Mesenchymal stem cell (in vitro differentiated cells and primary cell): ENCODE measurements around the gene CD55.
A peak's percentile ranks its signal among the peaks of the same experiment; 100 is the strongest.

ENCODE experiments used
- DNase-seq: peaks from one replicate; pipeline ENCODE4 v3.0.0-alpha.2; 2013
- H2AFZ ChIP-seq: one replicate; pipeline ENCODE4 v1.6.1; 2013; ENCODE audit warnings: low read depth, mild to moderate bottlenecking, control low read depth, inconsistent platforms, low read length, moderate library complexity
- H2AK5ac ChIP-seq: 2 replicates; pipeline ENCODE4 v1.6.1; 2013; ENCODE audit warnings: low read length, moderate library complexity, mild to moderate bottlenecking, inconsistent platforms; ENCODE audit not compliant: severe bottlenecking
- H2BK120ac ChIP-seq: one replicate; pipeline ENCODE4 v1.6.1; 2013; ENCODE audit warnings: low read depth, mild to moderate bottlenecking, inconsistent platforms, low read length, moderate library complexity
- H2BK12ac ChIP-seq, 2 experiments: one replicate each; pipeline ENCODE4 v1.6.1; 2013; ENCODE audit warnings: inconsistent platforms in 2 of 2, low read length in 2 of 2, mild to moderate bottlenecking in 2 of 2, moderate library complexity in 2 of 2, control low read depth in 1 of 2
- H2BK15ac ChIP-seq: one replicate; pipeline ENCODE4 v1.6.1; 2013; ENCODE audit warnings: mild to moderate bottlenecking, low read depth, inconsistent platforms; ENCODE audit not compliant: poor library complexity, severe bottlenecking
- H2BK5ac ChIP-seq: 2 replicates; pipeline ENCODE4 v1.6.1; 2013; ENCODE audit warnings: low read depth, mild to moderate bottlenecking, low read length, control low read depth, inconsistent platforms; ENCODE audit not compliant: poor library complexity, severe bottlenecking
- H3K14ac ChIP-seq, 2 experiments: one replicate each; pipeline ENCODE4 v1.6.1; 2013; ENCODE audit warnings: inconsistent platforms in 2 of 2, low read length in 2 of 2, control low read depth in 1 of 2, mild to moderate bottlenecking in 1 of 2, moderate library complexity in 1 of 2
- H3K18ac ChIP-seq, 2 experiments: one replicate each; pipeline ENCODE4 v1.6.1; 2013; ENCODE audit warnings: inconsistent platforms in 2 of 2, low read length in 2 of 2, control low read depth in 1 of 2, low read depth in 1 of 2, mild to moderate bottlenecking in 1 of 2
- H3K23ac ChIP-seq, 2 experiments: one replicate each; pipeline ENCODE4 v1.6.1; 2013; ENCODE audit warnings: inconsistent platforms in 2 of 2, low read length in 2 of 2, mild to moderate bottlenecking in 2 of 2, moderate library complexity in 2 of 2, control low read depth in 1 of 2
- H3K27ac ChIP-seq: 2 replicates; pipeline ENCODE4 v1.5.1; 2013; ENCODE audit warnings: mild to moderate bottlenecking, moderate library complexity, low read length, control low read depth, inconsistent platforms; ENCODE audit not compliant: poor library complexity, severe bottlenecking
- H3K27me3 ChIP-seq, 2 experiments: 2 replicates each; pipeline versions ENCODE4 v1.6.1 to v1.7.0; 2013; ENCODE audit warnings: low read length in 2 of 2, mild to moderate bottlenecking in 2 of 2, moderate library complexity in 2 of 2, control low read depth in 1 of 2, inconsistent platforms in 1 of 2; ENCODE audit not compliant: control insufficient read depth in 1 of 2, insufficient read depth in 1 of 2
- H3K36me3 ChIP-seq, 2 experiments: 2 replicates each; pipeline versions ENCODE4 v1.6.1 to v1.7.0; 2013; ENCODE audit warnings: low read length in 2 of 2, control low read depth in 1 of 2, inconsistent platforms in 1 of 2, low read depth in 1 of 2, mild to moderate bottlenecking in 1 of 2; ENCODE audit not compliant: insufficient read depth in 2 of 2, control insufficient read depth in 1 of 2
- H3K4ac ChIP-seq, 2 experiments: one replicate each; pipeline ENCODE4 v1.6.1; 2013; ENCODE audit warnings: inconsistent platforms in 2 of 2, low read length in 2 of 2, mild to moderate bottlenecking in 2 of 2, moderate library complexity in 2 of 2, control low read depth in 1 of 2, low read depth in 1 of 2
- H3K4me1 ChIP-seq: 2 replicates; pipeline ENCODE4 v1.6.1; 2013; ENCODE audit warnings: low read depth, low read length, control low read depth; ENCODE audit not compliant: control insufficient read depth, insufficient read depth
- H3K4me2 ChIP-seq: 2 replicates; pipeline ENCODE4 v1.6.1; 2013; ENCODE audit warnings: low read length, mild to moderate bottlenecking, inconsistent platforms; ENCODE audit not compliant: poor library complexity, severe bottlenecking
- H3K4me3 ChIP-seq, 2 experiments: 2 replicates each; pipeline versions ENCODE4 v1.5.1 to v1.7.0; 2013; ENCODE audit warnings: low read length in 2 of 2, mild to moderate bottlenecking in 2 of 2, control low read depth in 1 of 2, low read depth in 1 of 2; ENCODE audit not compliant: insufficient read depth in 1 of 2
- H3K79me1 ChIP-seq: replicated peaks from 2 replicates; pipeline ENCODE4 v1.6.1; 2013; ENCODE audit warnings: mild to moderate bottlenecking, control low read depth, low read length, inconsistent platforms; ENCODE audit not compliant: poor library complexity, severe bottlenecking
- H3K9ac ChIP-seq: 2 replicates; pipeline ENCODE4 v1.7.0; 2013; ENCODE audit warnings: mild to moderate bottlenecking, low read length, moderate library complexity
- H3K9me3 ChIP-seq: 2 replicates; pipeline ENCODE4 v1.7.0; 2013; ENCODE audit warnings: mild to moderate bottlenecking, low read length; ENCODE audit not compliant: control insufficient read depth
- H4K8ac ChIP-seq: one replicate; pipeline ENCODE4 v1.6.1; 2013; ENCODE audit warnings: inconsistent platforms, mild to moderate bottlenecking, low read length, moderate library complexity
- H4K91ac ChIP-seq: one replicate; pipeline ENCODE4 v1.6.1; 2013; ENCODE audit warnings: mild to moderate bottlenecking, low read length, inconsistent platforms
- WGBS: methylation state at CpG from one replicate; pipeline ENCODE4 v1.1.7; 2013; ENCODE audit warnings: mixed read lengths; 5-methylcytosine and 5-hydroxymethylcytosine counted together

The CD55 gene

GRCh38 chr1:207311888-207312603 is 9.4 kb upstream of the CD55 start:
- Histone ChIP-seq H3K18ac (no peak overlapping the region), H3K4me1 (no peaks in the 10 kb centered on the region), H3K4me3 (no peak overlapping the region), H2BK12ac (peak overlapping the region in 1 of 2 experiments; percentile 23), H2BK120ac (no peak overlapping the region), H3K4me2 (no peak overlapping the region), H2AFZ (no peak overlapping the region), H2BK15ac (no peak overlapping the region), H3K79me1 (no peaks in the 10 kb centered on the region), H3K9ac (no peak overlapping the region), H4K8ac (no peak overlapping the region), H3K23ac (peak overlapping the region in 1 of 2 experiments; percentile 40), H3K27ac (no peak overlapping the region), H2AK5ac (peak overlapping the region; percentile 65), H3K36me3 (no peaks in the 10 kb centered on the region), H3K14ac (no peak overlapping the region), H3K4ac (no peak overlapping the region), H3K27me3 (no peaks in the 10 kb centered on the region), H3K9me3 (no peaks in the 10 kb centered on the region), H4K91ac (no peak overlapping the region), H2BK5ac (no peak overlapping the region)
- DNase-seq, result no peak
- 80% methylated on average over 3 of the region's 3 CpGs for WGBS

GRCh38 chr1:207312604-207312920 is 8.9 kb upstream of the CD55 start:
- H2BK15ac ChIP-seq, result no peak overlapping the region
- WGBS, result 100% methylated on average over 1 of the region's 1 CpG
- DNase-seq, result no peak

GRCh38 chr1:207313131-207313530 is 8.3 kb upstream of the CD55 start:
- no peak overlapping the region for H3K27ac ChIP-seq
- no peak overlapping the region for H2AK5ac ChIP-seq
- H3K9me3 ChIP-seq, result no peaks in the 10 kb centered on the region
- no peak overlapping the region for H2BK120ac ChIP-seq
- H3K79me1 ChIP-seq, result no peaks in the 10 kb centered on the region
- H3K36me3 ChIP-seq, result no peaks in the 10 kb centered on the region
- H3K9ac ChIP-seq, result no peak overlapping the region
- no peak overlapping the region for H3K18ac ChIP-seq
- H3K4me2 ChIP-seq, result no peak overlapping the region
- no peak for DNase-seq
- H3K4me1 ChIP-seq, result no peaks in the 10 kb centered on the region
- no peak overlapping the region for H3K23ac ChIP-seq
- H2BK15ac ChIP-seq, result no peak overlapping the region
- no peaks in the 10 kb centered on the region for H3K27me3 ChIP-seq
- H2BK12ac ChIP-seq, result no peak overlapping the region
- no peak overlapping the region for H3K4me3 ChIP-seq
- no peak overlapping the region for H4K91ac ChIP-seq
- H3K4ac ChIP-seq, result no peak overlapping the region
- no peak overlapping the region for H4K8ac ChIP-seq
- no peak overlapping the region for H2BK5ac ChIP-seq
- H2AFZ ChIP-seq, result no peak overlapping the region
- H3K14ac ChIP-seq, result no peak overlapping the region

More at GRCh38 chr1:207312604-207312920, 8.9 kb upstream of the CD55 start:
- Histone ChIP-seq H3K23ac (peak overlapping the region in 1 of 2 experiments; percentile 40), H2BK120ac (no peak overlapping the region), H3K79me1 (no peaks in the 10 kb centered on the region), H4K91ac (no peak overlapping the region), H2AFZ (no peak overlapping the region), H3K18ac (no peak overlapping the region), H3K4me3 (no peak overlapping the region), H3K27ac (no peak overlapping the region), H3K4me2 (no peak overlapping the region), H2BK5ac (no peak overlapping the region), H3K27me3 (no peaks in the 10 kb centered on the region), H3K4me1 (no peaks in the 10 kb centered on the region), H3K14ac (no peak overlapping the region), H3K36me3 (no peaks in the 10 kb centered on the region), H3K9ac (no peak overlapping the region), H2BK12ac (no peak overlapping the region), H4K8ac (no peak overlapping the region), H3K9me3 (no peaks in the 10 kb centered on the region), H3K4ac (no peak overlapping the region), H2AK5ac (peak overlapping the region; percentile 65)

- H2BK5ac ChIP-seq, result no peak overlapping the region
- no peak overlapping the region for H2BK120ac ChIP-seq
- H3K4ac ChIP-seq, result no peak overlapping the region
- no peak overlapping the region for H3K4me3 ChIP-seq
- peak; percentile 47 for DNase-seq
- no peak overlapping the region for H2AFZ ChIP-seq
- no peak overlapping the region for H3K23ac ChIP-seq
- H3K18ac ChIP-seq, result no peak overlapping the region
- H3K79me1 ChIP-seq, result no peaks in the 10 kb centered on the region
- H4K91ac ChIP-seq, result no peak overlapping the region
- no peak overlapping the region for H3K27ac ChIP-seq
- H3K9me3 ChIP-seq, result no peaks in the 10 kb centered on the region
- no peak overlapping the region for H2AK5ac ChIP-seq
- H2BK15ac ChIP-seq, result no peak overlapping the region
- H3K27me3 ChIP-seq, result no peaks in the 10 kb centered on the region
- H3K9ac ChIP-seq, result no peak overlapping the region
- H3K36me3 ChIP-seq, result no peaks in the 10 kb centered on the region
- H3K4me2 ChIP-seq, result no peak overlapping the region
- H4K8ac ChIP-seq, result no peak overlapping the region
- H3K14ac ChIP-seq, result no peak overlapping the region
- H3K4me1 ChIP-seq, result no peaks in the 10 kb centered on the region
- H2BK12ac ChIP-seq, result no peak overlapping the region
Observed at GRCh38 chr1:207314816-207315215, 6.7 kb upstream of the CD55 start.
